ENCODE measurements around the gene CYB5A.

Gene CYB5A

DNA sequence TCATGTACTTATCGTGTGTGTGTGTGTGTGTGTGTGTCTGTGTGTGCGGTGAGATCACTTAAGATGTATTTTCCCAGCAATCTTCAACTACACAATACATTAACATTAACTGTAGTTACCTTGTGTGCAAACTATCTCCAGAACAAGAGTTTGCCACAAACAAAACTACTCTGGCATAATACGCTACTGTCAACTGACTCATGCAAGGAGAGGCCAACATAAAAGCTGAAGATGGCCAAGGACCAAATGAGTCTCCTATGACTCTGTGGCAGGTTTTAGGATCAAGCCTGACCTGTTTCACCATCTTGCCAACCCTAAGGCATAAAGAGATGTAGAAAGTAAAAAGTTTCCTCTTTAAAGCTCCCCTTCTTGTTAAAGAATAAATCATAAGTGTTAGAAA is 20.1 kb downstream of the CYB5A start:
- no peaks in the 10 kb centered on the region for H3K9me3 ChIP-seq
- no peak overlapping the region for H3K27ac ChIP-seq
- H3K27me3 ChIP-seq = no peaks in the 10 kb centered on the region
- no peaks in the 10 kb centered on the region for H3K36me3 ChIP-seq
- no peaks in the 10 kb centered on the region for H3K4me1 ChIP-seq (ENCODE audit: control insufficient read depth in 1 of 2, insufficient read depth in 1 of 2, low read depth in 1 of 2, low read length in 1 of 2)
- TF ChIP-seq, protein P1, sequence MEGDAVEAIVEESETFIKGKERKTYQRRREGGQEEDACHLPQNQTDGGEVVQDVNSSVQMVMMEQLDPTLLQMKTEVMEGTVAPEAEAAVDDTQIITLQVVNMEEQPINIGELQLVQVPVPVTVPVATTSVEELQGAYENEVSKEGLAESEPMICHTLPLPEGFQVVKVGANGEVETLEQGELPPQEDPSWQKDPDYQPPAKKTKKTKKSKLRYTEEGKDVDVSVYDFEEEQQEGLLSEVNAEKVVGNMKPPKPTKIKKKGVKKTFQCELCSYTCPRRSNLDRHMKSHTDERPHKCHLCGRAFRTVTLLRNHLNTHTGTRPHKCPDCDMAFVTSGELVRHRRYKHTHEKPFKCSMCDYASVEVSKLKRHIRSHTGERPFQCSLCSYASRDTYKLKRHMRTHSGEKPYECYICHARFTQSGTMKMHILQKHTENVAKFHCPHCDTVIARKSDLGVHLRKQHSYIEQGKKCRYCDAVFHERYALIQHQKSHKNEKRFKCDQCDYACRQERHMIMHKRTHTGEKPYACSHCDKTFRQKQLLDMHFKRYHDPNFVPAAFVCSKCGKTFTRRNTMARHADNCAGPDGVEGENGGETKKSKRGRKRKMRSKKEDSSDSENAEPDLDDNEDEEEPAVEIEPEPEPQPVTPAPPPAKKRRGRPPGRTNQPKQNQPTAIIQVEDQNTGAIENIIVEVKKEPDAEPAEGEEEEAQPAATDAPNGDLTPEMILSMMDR (IDR thresholded peaks at IDR 0.05) = no peak
- H3K4me3 ChIP-seq (ENCODE audit: low read depth in 1 of 2, low read length in 1 of 2) = no peak overlapping the region

DNA sequence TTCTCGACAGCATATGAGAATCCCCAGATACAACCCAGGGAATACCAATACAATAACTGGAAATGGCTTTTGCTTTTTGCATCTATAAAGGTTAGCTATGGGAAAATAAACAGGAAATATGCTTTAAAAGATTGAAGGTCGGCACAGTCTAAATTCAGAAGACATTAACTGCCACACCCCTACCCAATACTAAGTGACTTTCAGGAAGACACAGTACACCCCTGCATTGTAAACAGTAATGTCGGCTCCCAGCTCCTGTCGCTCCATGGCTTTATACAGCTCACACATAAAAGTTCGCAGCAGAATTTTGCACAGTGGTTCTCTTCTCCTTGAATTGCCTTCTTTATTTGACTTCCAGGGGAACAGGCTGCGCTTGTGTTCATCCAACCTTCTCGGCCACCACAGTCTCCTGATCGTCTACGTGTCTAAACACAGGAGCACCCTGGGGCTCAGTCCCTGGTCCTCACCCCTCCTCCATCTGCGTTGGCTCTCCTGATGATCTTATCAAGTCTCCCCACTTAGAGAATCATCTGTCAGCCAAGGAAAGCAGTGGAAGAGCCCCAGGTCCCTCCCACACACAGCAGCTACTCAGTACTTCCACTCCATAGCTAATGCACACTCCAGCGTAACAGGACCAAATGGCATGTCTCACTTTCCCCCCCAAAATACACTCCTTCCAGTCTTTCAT is 22.7 kb downstream of the CYB5A start:
- Histone ChIP-seq H3K36me3 (no peaks in the 10 kb centered on the region), H3K9me3 (no peaks in the 10 kb centered on the region), H3K27me3 (no peaks in the 10 kb centered on the region), H3K4me1 (ENCODE audit: control insufficient read depth in 1 of 2, insufficient read depth in 1 of 2, low read depth in 1 of 2, low read length in 1 of 2) (no peaks in the 10 kb centered on the region), H3K4me3 (ENCODE audit: low read depth in 1 of 2, low read length in 1 of 2) (no peak overlapping the region), H3K27ac (no peak overlapping the region)
- TF ChIP-seq, protein P1 (IDR thresholded peaks at IDR 0.05) = no peak

DNA sequence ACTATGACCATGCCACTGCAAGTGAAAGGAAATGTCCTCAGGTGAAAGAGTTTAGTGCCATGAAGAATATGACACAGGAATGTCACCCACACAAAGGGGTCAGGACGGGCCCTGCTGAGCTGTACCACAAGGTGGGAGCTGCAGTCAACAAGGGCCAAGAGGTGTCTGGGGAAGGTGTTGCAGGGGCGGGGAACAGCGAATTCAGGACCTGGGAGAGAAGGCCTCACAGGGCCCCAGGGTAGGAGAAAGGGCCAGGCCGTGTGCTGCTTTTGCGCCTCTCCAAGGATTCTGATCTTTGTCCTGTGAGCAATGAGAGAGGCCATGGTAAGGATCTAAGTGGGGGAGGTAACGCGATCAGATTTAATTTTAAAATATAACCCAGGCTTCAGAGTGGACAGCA is 23.6 kb downstream of the CYB5A start:
- Histone ChIP-seq H3K27me3 (no peaks in the 10 kb centered on the region), H3K36me3 (no peaks in the 10 kb centered on the region), H3K4me1 (ENCODE audit: control insufficient read depth in 1 of 2, insufficient read depth in 1 of 2, low read depth in 1 of 2, low read length in 1 of 2) (no peaks in the 10 kb centered on the region), H3K9me3 (no peaks in the 10 kb centered on the region), H3K27ac (no peak overlapping the region), H3K4me3 (ENCODE audit: low read depth in 1 of 2, low read length in 1 of 2) (no peak overlapping the region)
- TF ChIP-seq, protein P1 (IDR thresholded peaks at IDR 0.05) = no peak

DNA sequence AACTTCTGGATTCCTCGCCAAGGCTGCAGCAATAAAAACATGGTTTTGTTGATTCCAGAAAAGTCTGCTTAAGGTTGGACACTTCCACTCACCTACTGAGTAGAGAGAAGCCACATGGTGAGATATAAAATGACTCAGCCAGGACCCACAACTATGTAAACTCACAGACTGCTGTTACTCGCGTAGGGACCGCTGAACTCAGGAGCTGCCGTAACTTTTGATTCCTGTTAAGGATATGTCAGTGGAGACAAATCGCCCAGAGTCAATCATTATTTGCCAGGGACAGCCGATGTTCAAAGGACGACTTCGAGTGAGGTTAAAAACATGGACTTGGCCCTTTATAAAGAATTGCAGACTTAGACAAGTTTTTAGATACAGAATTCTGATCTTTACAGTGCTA is 25.6 kb downstream of the CYB5A start:
- no peaks in the 10 kb centered on the region for H3K36me3 ChIP-seq
- no peaks in the 10 kb centered on the region for H3K9me3 ChIP-seq
- no peaks in the 10 kb centered on the region for H3K27me3 ChIP-seq
- no peak overlapping the region for H3K27ac ChIP-seq
- H3K4me3 ChIP-seq (ENCODE audit: low read depth in 1 of 2, low read length in 1 of 2) = no peak overlapping the region
- H3K4me1 ChIP-seq (ENCODE audit: control insufficient read depth in 1 of 2, insufficient read depth in 1 of 2, low read depth in 1 of 2, low read length in 1 of 2) = no peaks in the 10 kb centered on the region
- TF ChIP-seq, protein P1 (IDR thresholded peaks at IDR 0.05) = no peak

DNA sequence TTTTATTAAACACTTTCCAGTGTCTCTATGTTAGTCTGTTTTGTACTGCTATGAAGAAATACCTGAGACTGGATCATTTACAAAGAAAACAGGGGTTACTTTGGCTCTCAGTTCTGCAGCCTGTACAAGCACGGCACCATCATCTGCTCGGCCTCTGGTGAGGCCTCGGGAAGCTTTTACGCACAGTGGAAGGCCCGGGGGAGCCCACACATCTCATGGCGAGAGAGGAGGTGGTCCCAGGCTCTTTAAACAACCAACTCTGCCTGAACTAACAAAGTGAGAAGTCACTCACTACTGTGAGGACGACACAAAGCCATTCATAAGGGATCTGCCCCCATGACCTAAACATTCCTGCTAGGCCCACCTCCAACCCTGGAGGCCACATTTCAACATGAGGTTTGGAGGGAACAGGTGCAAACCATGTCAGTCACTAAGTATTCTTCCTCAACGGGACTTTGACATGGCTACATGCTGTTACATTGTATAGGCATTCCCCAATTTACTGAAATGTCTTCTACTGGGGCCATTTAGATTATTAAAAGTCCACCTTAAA is 26.1 kb downstream of the CYB5A start:
- Histone ChIP-seq H3K27ac (no peak overlapping the region), H3K9me3 (no peaks in the 10 kb centered on the region), H3K4me3 (ENCODE audit: low read depth in 1 of 2, low read length in 1 of 2) (no peak overlapping the region), H3K36me3 (no peaks in the 10 kb centered on the region), H3K4me1 (ENCODE audit: control insufficient read depth in 1 of 2, insufficient read depth in 1 of 2, low read depth in 1 of 2, low read length in 1 of 2) (no peaks in the 10 kb centered on the region), H3K27me3 (no peaks in the 10 kb centered on the region)
- TF ChIP-seq, protein P1 (IDR thresholded peaks at IDR 0.05) = no peak
